ENCODE results near the gene INPP1. TPM values are rescaled to one million over a fixed set of nuclear protein-coding genes. Genes with fewer than 3 reads are reported as not detected.

The INPP1 gene
- total RNA-seq, 1 donor from 2014 or later, result 41.7 TPM

DNA sequence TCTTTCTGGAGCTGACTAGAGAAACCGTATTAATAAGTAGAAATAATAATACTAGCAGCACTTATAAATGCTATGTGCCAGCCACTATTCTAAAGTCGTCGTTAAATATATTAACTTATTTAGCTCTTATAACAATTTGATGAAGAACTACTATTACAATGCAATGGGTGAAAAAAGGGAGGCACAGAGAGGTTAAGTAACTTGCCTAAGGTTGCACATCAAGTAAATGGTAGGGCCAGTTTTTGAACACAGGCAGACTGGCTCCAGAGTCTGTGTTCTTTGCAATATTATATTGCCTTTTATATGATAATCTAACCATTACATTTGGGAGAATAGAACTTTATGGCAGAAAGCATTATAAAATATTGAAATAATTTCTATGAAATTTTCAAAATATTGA is 17.6 kb downstream of the INPP1 start:
- H3K27ac Mint-ChIP-seq (ENCODE audit: unreplicated experiment), result no peak overlapping the region
- H3K9me3 Mint-ChIP-seq (ENCODE audit: unreplicated experiment), result no peaks in the 10 kb centered on the region
- peaks cover 22% of the 10 kb centered on the region for H3K4me1 Mint-ChIP-seq (ENCODE audit: low read depth, unreplicated experiment)
- no peak overlapping the region for H3K4me3 Mint-ChIP-seq (ENCODE audit: unreplicated experiment)
- H3K27me3 Mint-ChIP-seq (ENCODE audit: unreplicated experiment), result peaks cover 1% of the 10 kb centered on the region
- H3K36me3 Mint-ChIP-seq (ENCODE audit: unreplicated experiment), result no peaks in the 10 kb centered on the region
- TF ChIP-seq, protein P1, sequence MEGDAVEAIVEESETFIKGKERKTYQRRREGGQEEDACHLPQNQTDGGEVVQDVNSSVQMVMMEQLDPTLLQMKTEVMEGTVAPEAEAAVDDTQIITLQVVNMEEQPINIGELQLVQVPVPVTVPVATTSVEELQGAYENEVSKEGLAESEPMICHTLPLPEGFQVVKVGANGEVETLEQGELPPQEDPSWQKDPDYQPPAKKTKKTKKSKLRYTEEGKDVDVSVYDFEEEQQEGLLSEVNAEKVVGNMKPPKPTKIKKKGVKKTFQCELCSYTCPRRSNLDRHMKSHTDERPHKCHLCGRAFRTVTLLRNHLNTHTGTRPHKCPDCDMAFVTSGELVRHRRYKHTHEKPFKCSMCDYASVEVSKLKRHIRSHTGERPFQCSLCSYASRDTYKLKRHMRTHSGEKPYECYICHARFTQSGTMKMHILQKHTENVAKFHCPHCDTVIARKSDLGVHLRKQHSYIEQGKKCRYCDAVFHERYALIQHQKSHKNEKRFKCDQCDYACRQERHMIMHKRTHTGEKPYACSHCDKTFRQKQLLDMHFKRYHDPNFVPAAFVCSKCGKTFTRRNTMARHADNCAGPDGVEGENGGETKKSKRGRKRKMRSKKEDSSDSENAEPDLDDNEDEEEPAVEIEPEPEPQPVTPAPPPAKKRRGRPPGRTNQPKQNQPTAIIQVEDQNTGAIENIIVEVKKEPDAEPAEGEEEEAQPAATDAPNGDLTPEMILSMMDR (IDR thresholded peaks at IDR 0.05; ENCODE audit: partially characterized antibody, unreplicated experiment), result no peak
- DNase-seq, result no peak

DNA sequence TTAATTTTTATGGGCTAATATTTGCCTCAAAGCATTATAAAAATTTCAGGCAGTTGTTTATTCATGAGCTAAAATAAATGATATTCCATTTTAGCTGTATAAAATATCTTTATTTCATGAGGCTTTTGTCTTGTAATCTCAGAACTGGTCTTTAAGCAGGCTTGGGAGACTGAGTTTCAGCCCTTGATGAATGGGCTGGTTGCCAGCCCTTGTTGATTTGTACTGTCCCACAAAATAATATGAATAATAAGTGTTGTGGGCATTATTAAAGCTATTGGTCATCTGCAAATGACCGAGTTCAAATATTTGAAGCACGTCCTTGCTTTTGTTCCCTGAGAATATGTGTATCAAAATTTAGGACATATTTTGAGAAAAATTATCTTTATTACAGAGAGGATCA is 18.2 kb downstream of the INPP1 start:
- no peak overlapping the region for H3K27ac Mint-ChIP-seq (ENCODE audit: unreplicated experiment)
- no peak for DNase-seq
- no peaks in the 10 kb centered on the region for H3K9me3 Mint-ChIP-seq (ENCODE audit: unreplicated experiment)
- no peaks in the 10 kb centered on the region for H3K36me3 Mint-ChIP-seq (ENCODE audit: unreplicated experiment)
- peaks cover 1% of the 10 kb centered on the region for H3K27me3 Mint-ChIP-seq (ENCODE audit: unreplicated experiment)
- TF ChIP-seq, protein P1 (IDR thresholded peaks at IDR 0.05; ENCODE audit: partially characterized antibody, unreplicated experiment), result no peak
- peaks cover 16% of the 10 kb centered on the region for H3K4me1 Mint-ChIP-seq (ENCODE audit: low read depth, unreplicated experiment)
- no peak overlapping the region for H3K4me3 Mint-ChIP-seq (ENCODE audit: unreplicated experiment)

GRCh38 chr2:190362894-190363293 is 19.5 kb downstream of the INPP1 start:
- Mint-ChIP-seq H3K4me1 (ENCODE audit: low read depth, unreplicated experiment) (peaks cover 13% of the 10 kb centered on the region), H3K4me3 (ENCODE audit: unreplicated experiment) (no peak overlapping the region), H3K36me3 (ENCODE audit: unreplicated experiment) (no peaks in the 10 kb centered on the region), H3K9me3 (ENCODE audit: unreplicated experiment) (peaks cover 2% of the 10 kb centered on the region), H3K27ac (ENCODE audit: unreplicated experiment) (no peak overlapping the region), H3K27me3 (ENCODE audit: unreplicated experiment) (peaks cover 1% of the 10 kb centered on the region)
- DNase-seq, result no peak
- TF ChIP-seq, protein P1 (IDR thresholded peaks at IDR 0.05; ENCODE audit: partially characterized antibody, unreplicated experiment), result no peak

DNA sequence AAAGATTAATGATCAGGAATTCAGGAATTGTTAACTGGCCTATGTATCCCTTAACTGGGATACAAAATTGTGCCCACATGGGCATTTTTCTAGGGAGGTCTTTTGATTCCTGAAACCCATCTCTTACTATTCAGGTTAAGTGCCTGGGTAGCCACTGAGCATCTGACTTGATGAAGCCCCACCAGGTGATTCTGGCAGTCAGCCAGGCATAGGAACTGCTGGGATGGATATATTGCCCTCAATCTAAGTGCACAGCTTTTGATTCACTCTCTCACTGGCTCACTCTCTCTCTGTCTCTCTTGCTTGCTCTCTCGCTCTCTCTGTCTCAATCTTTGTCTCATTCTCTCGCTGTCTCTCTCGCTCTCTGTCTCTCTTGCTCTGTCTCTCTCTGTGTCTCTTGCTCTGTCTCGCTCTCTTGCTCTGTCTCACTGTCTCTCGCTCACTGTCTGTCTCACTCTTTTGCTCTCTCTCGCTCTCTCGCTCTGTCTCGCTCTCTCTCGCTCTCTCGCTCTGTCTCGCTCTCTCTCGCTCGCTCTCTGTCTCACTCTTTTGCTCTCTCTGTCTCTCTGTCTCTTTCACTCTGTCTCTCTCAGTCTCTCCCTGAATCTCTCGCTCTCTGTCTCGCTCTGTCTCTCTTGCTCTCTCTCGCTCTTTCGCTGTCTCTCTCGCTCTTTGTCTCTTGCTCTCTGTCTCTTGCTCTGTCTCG is 22.3 kb downstream of the INPP1 start:
- no peak overlapping the region for H3K27ac Mint-ChIP-seq (ENCODE audit: unreplicated experiment)
- no peak overlapping the region for H3K4me3 Mint-ChIP-seq (ENCODE audit: unreplicated experiment)
- no peak for DNase-seq
- H3K36me3 Mint-ChIP-seq (ENCODE audit: unreplicated experiment), result no peaks in the 10 kb centered on the region
- no peaks in the 10 kb centered on the region for H3K27me3 Mint-ChIP-seq (ENCODE audit: unreplicated experiment)
- peaks cover 9% of the 10 kb centered on the region for H3K4me1 Mint-ChIP-seq (ENCODE audit: low read depth, unreplicated experiment)
- H3K9me3 Mint-ChIP-seq (ENCODE audit: unreplicated experiment), result peaks cover 2% of the 10 kb centered on the region
- TF ChIP-seq, protein P1 (IDR thresholded peaks at IDR 0.05; ENCODE audit: partially characterized antibody, unreplicated experiment), result no peak

- TF ChIP-seq, protein P1 (IDR thresholded peaks at IDR 0.05; ENCODE audit: partially characterized antibody, unreplicated experiment), result no peak
- H3K4me1 Mint-ChIP-seq (ENCODE audit: low read depth, unreplicated experiment), result peaks cover 9% of the 10 kb centered on the region
- H3K9me3 Mint-ChIP-seq (ENCODE audit: unreplicated experiment), result peaks cover 2% of the 10 kb centered on the region
- no peak overlapping the region for H3K4me3 Mint-ChIP-seq (ENCODE audit: unreplicated experiment)
- H3K27ac Mint-ChIP-seq (ENCODE audit: unreplicated experiment), result no peak overlapping the region
- no peak for DNase-seq
- H3K27me3 Mint-ChIP-seq (ENCODE audit: unreplicated experiment), result no peaks in the 10 kb centered on the region
- H3K36me3 Mint-ChIP-seq (ENCODE audit: unreplicated experiment), result no peaks in the 10 kb centered on the region
Observed at GRCh38 chr2:190366248-190366753, 22.9 kb downstream of the INPP1 start.

Data from glutamatergic neuron (in vitro differentiated cells).